GM10266 (cell line): ENCODE results near the gene CYP4F22.
"Not testable (repeated sequence)": the region's sequence is repeated elsewhere in the genome, so short reads cannot be mapped to it uniquely, and the experiment has no call there.

ENCODE experiments used
- DNase-seq: peaks from one replicate; pipeline ENCODE4 v3.0.0; 2012; ENCODE audit errors: extremely low spot score
- CTCF ChIP-seq: IDR thresholded peaks from 2 replicates; pipeline ENCODE4 v1.5.1; 2012; ENCODE audit warnings: mild to moderate bottlenecking, low read depth; ENCODE audit not compliant: control insufficient read depth, insufficient read depth; ENCODE audit errors: missing control alignments

Gene CYP4F22

GRCh38 chr19:15498910-15499309 is 9.4 kb upstream of the CYP4F22 start:
- no peak for DNase-seq
- no peak for TF ChIP-seq CTCF

GRCh38 chr19:15501596-15501995 is 6.7 kb upstream of the CYP4F22 start:
- no peak for DNase-seq
- TF ChIP-seq CTCF: no peak

GRCh38 chr19:15502264-15502663 is 6.1 kb upstream of the CYP4F22 start:
- TF ChIP-seq CTCF: no peak
- no peak for DNase-seq

- DNase-seq: no peak
- no peak for TF ChIP-seq CTCF
Observed at GRCh38 chr19:15506074-15506571, 2.2 kb upstream of the CYP4F22 start.

- no peak for DNase-seq
- TF ChIP-seq CTCF: no peak
Observed at GRCh38 chr19:15507068-15508034, 974 bp upstream of the CYP4F22 start.

- no peak for DNase-seq
- TF ChIP-seq CTCF: no peak
Observed at GRCh38 chr19:15511671-15512424, 3.5 kb downstream of the CYP4F22 start.

- DNase-seq: not testable (repeated sequence)
Observed at GRCh38 chr19:15515227-15515625, 6.9 kb downstream of the CYP4F22 start.
